H9 (cell line): ENCODE measurements around the gene DNAJC1. TPM values are rescaled to one million over a fixed set of nuclear protein-coding genes. Genes with fewer than 3 reads are reported as not detected.

ENCODE experiments used
- DNase-seq: peaks from one replicate; pipeline ENCODE4 v3.0.0-alpha.2; 2017
- H2AFZ ChIP-seq: one replicate; pipeline ENCODE4 v1.6.1; 2013; ENCODE audit warnings: mild to moderate bottlenecking, low read length, control low read depth, moderate library complexity
- H2AK5ac ChIP-seq: 2 replicates; pipeline ENCODE4 v1.6.1; 2013; ENCODE audit warnings: low read length, control low read depth, mixed read lengths; ENCODE audit not compliant: insufficient read length
- H2BK120ac ChIP-seq: one replicate; pipeline ENCODE4 v1.6.1; 2013; ENCODE audit warnings: low read depth, mild to moderate bottlenecking, low read length, control low read depth, inconsistent platforms; ENCODE audit not compliant: poor library complexity, severe bottlenecking
- H2BK12ac ChIP-seq: 2 replicates; pipeline ENCODE4 v1.6.1; 2013; ENCODE audit warnings: low read length, control low read depth, mixed read lengths, low read depth; ENCODE audit not compliant: insufficient read length
- H2BK15ac ChIP-seq: 2 replicates; pipeline ENCODE4 v1.6.1; 2013; ENCODE audit warnings: low read depth, low read length, control low read depth
- H2BK20ac ChIP-seq: one replicate; pipeline ENCODE4 v1.6.1; 2013; ENCODE audit warnings: low read depth, mild to moderate bottlenecking, low read length, control low read depth, inconsistent platforms; ENCODE audit not compliant: poor library complexity, severe bottlenecking
- H2BK5ac ChIP-seq: 2 replicates; pipeline ENCODE4 v1.6.1; 2013; ENCODE audit warnings: low read length, control low read depth, mixed read lengths; ENCODE audit not compliant: insufficient read length
- H3K14ac ChIP-seq: 2 replicates; pipeline ENCODE4 v1.6.1; 2013; ENCODE audit warnings: low read length, control low read depth; ENCODE audit not compliant: insufficient read depth
- H3K18ac ChIP-seq: 2 replicates; pipeline ENCODE4 v1.6.1; 2013; ENCODE audit warnings: low read depth, mild to moderate bottlenecking, mixed read lengths, low read length, control low read depth; ENCODE audit not compliant: insufficient read length
- H3K23ac ChIP-seq: 2 replicates; pipeline ENCODE4 v1.6.1; 2013; ENCODE audit warnings: low read length, control low read depth, mixed read lengths, low read depth; ENCODE audit not compliant: insufficient read length
- H3K23me2 ChIP-seq: 2 replicates; pipeline ENCODE4 v1.6.1; 2013; ENCODE audit warnings: low read depth, mild to moderate bottlenecking, mixed read lengths, low read length, control low read depth; ENCODE audit not compliant: insufficient read length, poor library complexity, severe bottlenecking
- H3K27ac ChIP-seq: 2 replicates; pipeline ENCODE4 v1.5.1; 2013; ENCODE audit warnings: low read length, control low read depth, mixed read lengths, low read depth; ENCODE audit not compliant: insufficient read length
- H3K27me3 ChIP-seq: 2 replicates; pipeline ENCODE4 v1.6.1; 2013; ENCODE audit warnings: low read length, control low read depth, inconsistent platforms; ENCODE audit not compliant: insufficient read depth
- H3K4ac ChIP-seq: 2 replicates; pipeline ENCODE4 v1.6.1; 2013; ENCODE audit warnings: low read depth, mild to moderate bottlenecking, control low read depth, inconsistent platforms, low read length, moderate library complexity
- H3K4me1 ChIP-seq: 2 replicates; pipeline ENCODE4 v1.6.1; 2013; ENCODE audit warnings: low read length, control low read depth, inconsistent platforms; ENCODE audit not compliant: insufficient read depth
- H3K4me2 ChIP-seq: 2 replicates; pipeline ENCODE4 v1.6.1; 2013; ENCODE audit warnings: low read length, control low read depth, mixed read lengths; ENCODE audit not compliant: insufficient read length, insufficient read depth
- H3K56ac ChIP-seq: 2 replicates; pipeline ENCODE4 v1.6.1; 2013; ENCODE audit warnings: low read depth, mild to moderate bottlenecking, mixed read lengths, low read length, control low read depth; ENCODE audit not compliant: insufficient read length
- H3K79me1 ChIP-seq: 2 replicates; pipeline ENCODE4 v1.6.1; 2013; ENCODE audit warnings: low read depth, mild to moderate bottlenecking, moderate library complexity, low read length, control low read depth, inconsistent platforms; ENCODE audit not compliant: insufficient read depth, poor library complexity, severe bottlenecking
- H3K79me2 ChIP-seq: 2 replicates; pipeline ENCODE4 v1.6.1; 2013; ENCODE audit warnings: low read length, control low read depth, inconsistent platforms; ENCODE audit not compliant: insufficient read depth
- H3K9ac ChIP-seq: 2 replicates; pipeline ENCODE4 v1.6.1; 2013; ENCODE audit warnings: low read length, control low read depth, mixed read lengths; ENCODE audit not compliant: insufficient read length; ENCODE audit errors: extremely low read depth
- H3K9me3 ChIP-seq: one replicate; pipeline ENCODE4 v1.6.1; 2013; ENCODE audit warnings: low read depth, low read length, inconsistent platforms; ENCODE audit not compliant: control insufficient read depth
- H3T11ph ChIP-seq: one replicate; pipeline ENCODE4 v1.6.1; 2013; ENCODE audit warnings: mild to moderate bottlenecking, low read length, control low read depth, inconsistent platforms
- H4K20me1 ChIP-seq: one replicate; pipeline ENCODE4 v1.6.1; 2013; ENCODE audit not compliant: control insufficient read depth, insufficient read length, insufficient read depth
- H4K5ac ChIP-seq: 2 replicates; pipeline ENCODE4 v1.6.1; 2013; ENCODE audit warnings: low read depth, mild to moderate bottlenecking, mixed read lengths, low read length, control low read depth; ENCODE audit not compliant: insufficient read length
- H4K8ac ChIP-seq: replicated peaks from 2 replicates; pipeline ENCODE4 v1.6.1; 2013; ENCODE audit warnings: low read length, control low read depth, mixed read lengths, low read depth; ENCODE audit not compliant: insufficient read length
- H4K91ac ChIP-seq: 2 replicates; pipeline ENCODE4 v1.6.1; 2013; ENCODE audit warnings: low read depth, mild to moderate bottlenecking, moderate library complexity, mixed read lengths, low read length, control low read depth; ENCODE audit not compliant: insufficient read length
- H3K27ac Mint-ChIP-seq, 3 experiments: 2 replicates in 2 of 3; 3 replicates in 1 of 3; pipeline ENCODE4 v1.8.0; 2020 to 2021; ENCODE audit warnings: mixed read lengths in 3 of 3, mild to moderate bottlenecking in 1 of 3, moderate library complexity in 1 of 3
- H3K27me3 Mint-ChIP-seq: 2 replicates; pipeline ENCODE4 v1.8.0; 2021; ENCODE audit warnings: low read depth, mild to moderate bottlenecking, moderate library complexity, mixed read lengths
- H3K36me3 Mint-ChIP-seq, 3 experiments: 2 replicates in 2 of 3; 3 replicates in 1 of 3; pipeline ENCODE4 v1.8.0; 2020 to 2021; ENCODE audit warnings: low read depth in 3 of 3, mixed read lengths in 3 of 3; ENCODE audit not compliant: insufficient read depth in 1 of 3
- H3K4me1 Mint-ChIP-seq, 2 experiments: 2 replicates each; pipeline ENCODE4 v1.8.0; 2020; ENCODE audit warnings: mixed read lengths in 2 of 2
- H3K4me3 Mint-ChIP-seq, 2 experiments: 2 replicates in 1 of 2; 3 replicates in 1 of 2; pipeline ENCODE4 v1.8.0; 2020 to 2021; ENCODE audit warnings: mild to moderate bottlenecking in 2 of 2, mixed read lengths in 2 of 2, moderate library complexity in 1 of 2
- H3K9me3 Mint-ChIP-seq, 2 experiments: 2 replicates in 1 of 2; 3 replicates in 1 of 2; pipeline ENCODE4 v1.8.0; 2020; ENCODE audit warnings: mild to moderate bottlenecking in 2 of 2, mixed read lengths in 2 of 2, moderate library complexity in 1 of 2
- CTCF ChIP-seq: fragments of 200-600 bp; sonication (generic); conservative IDR thresholded peaks from 3 replicates; pipeline ENCODE4 v1.8.0; 2021; ENCODE audit warnings: antibody characterized with exemption, mild to moderate bottlenecking
- WGBS: extraction: QIAGEN DNeasy Blood & Tissue Kit; methylation state at CpG from one replicate; pipeline ENCODE4 v1.1.7; 2013; ENCODE audit warnings: missing lambda C conversion rate, low lambda C conversion rate, mixed read lengths; ENCODE audit not compliant: insufficient read length; ENCODE audit errors: extremely low coverage; 5-methylcytosine and 5-hydroxymethylcytosine counted together
- total RNA-seq: library from RNA; stranded (reverse); gene quantifications from 2 replicates; pipeline ENCODE4 v1.2.1, GENCODE V29; 2021

The DNAJC1 gene
- total RNA-seq, 1 experiment from 2014 or later, result 11.2 TPM

DNA sequence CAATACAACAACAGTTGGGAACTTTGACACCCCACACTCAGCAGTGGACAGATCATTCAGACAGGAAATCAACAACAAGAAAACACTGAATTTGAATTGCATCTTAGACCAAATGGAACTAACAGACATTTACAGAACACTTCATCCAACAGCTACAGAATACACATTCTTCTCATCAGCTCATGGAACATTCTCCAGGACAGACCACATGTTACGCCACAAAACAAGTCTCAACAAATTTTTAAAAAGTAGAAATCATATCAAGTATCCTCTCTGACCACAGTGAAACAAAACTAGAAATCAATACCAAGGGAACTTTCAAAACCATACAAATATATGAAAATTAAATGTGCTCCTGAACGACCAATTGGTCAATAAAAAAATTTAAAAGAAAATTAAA, 212.3 kb downstream of the DNAJC1 start:
- Histone ChIP-seq H3T11ph (no peak overlapping the region), H2BK120ac (no peak overlapping the region), H3K4me1 (no peaks in the 10 kb centered on the region), H3K18ac (no peak overlapping the region), H2BK12ac (no peak overlapping the region), H3K79me2 (no peaks in the 10 kb centered on the region), H2BK15ac (no peak overlapping the region), H3K9ac (no peak overlapping the region), H3K27ac (no peak overlapping the region), H3K4ac (no peak overlapping the region), H2BK5ac (no peak overlapping the region), H3K27me3 (no peaks in the 10 kb centered on the region), H3K79me1 (no peaks in the 10 kb centered on the region), H4K91ac (no peak overlapping the region), H4K8ac (no peak overlapping the region), H4K5ac (no peak overlapping the region), H3K23me2 (no peaks in the 10 kb centered on the region), H3K14ac (no peak overlapping the region), H3K56ac (no peak overlapping the region), H3K4me2 (no peak overlapping the region), H2AFZ (no peak overlapping the region), H3K23ac (no peak overlapping the region), H3K9me3 (no peaks in the 10 kb centered on the region), H2AK5ac (no peak overlapping the region), H2BK20ac (no peak overlapping the region), H4K20me1 (no peaks in the 10 kb centered on the region)
- H3K4me3 Mint-ChIP-seq, result no peak overlapping the region
- peak overlapping the region in 1 of 3 experiments; percentile 22; a peak in 1 of 7 replicates for H3K27ac Mint-ChIP-seq
- DNase-seq, result no peak
- WGBS, result no CpG with 5 or more reads among the region's 2 CpGs
- no peaks in the 10 kb centered on the region for H3K27me3 Mint-ChIP-seq
- peaks cover 0 to 7% of the 10 kb centered on the region in 2 experiments; a peak in 1 of 4 replicates for H3K4me1 Mint-ChIP-seq
- peaks cover 2 to 6% of the 10 kb centered on the region in 2 experiments; a peak in 1 of 5 replicates for H3K9me3 Mint-ChIP-seq
- H3K36me3 Mint-ChIP-seq, result peaks cover 0 to 5% (median 4%) of the 10 kb centered on the region in 3 experiments; a peak in 4 of 7 replicates
- no peak for TF ChIP-seq CTCF
